Measurements from ENCODE around the gene CNOT3. TPM values are rescaled to one million over a fixed set of nuclear protein-coding genes. Genes with fewer than 3 reads are reported as not detected.

Gene CNOT3
- total and polyA plus RNA-seq, 4 donors, result 23.5 to 40.4 (median 28.8) TPM

- Histone ChIP-seq H3K4me3 (no peak overlapping the region), H3K27ac (ENCODE audit: low read depth in 1 of 2, low read length in 1 of 2) (no peak overlapping the region), H3K36me3 (ENCODE audit: control insufficient read depth in 4 of 4, insufficient read depth in 4 of 4, low read length in 4 of 4) (peaks cover 0 to 21% (median 15%) of the 10 kb centered on the region in 4 donors), H3K9ac (ENCODE audit: insufficient read depth in 1 of 2, low read length in 2 of 2) (no peak overlapping the region), H3K9me3 (ENCODE audit: control insufficient read depth in 4 of 4, insufficient read depth in 3 of 4, low read length in 3 of 4) (no peaks in the 10 kb centered on the region), H3K27me3 (ENCODE audit: control insufficient read depth in 3 of 3, insufficient read depth in 3 of 3, low read length in 2 of 3) (no peaks in the 10 kb centered on the region), H3K4me1 (ENCODE audit: control insufficient read depth in 5 of 5, insufficient read depth in 5 of 5, low read length in 5 of 5) (peaks cover under 1 to 12% (median 9%) of the 10 kb centered on the region in 5 donors)
- 75 to 77% methylated on average over 3 of the region's 3 CpGs for WGBS, 2 donors
- no peak for ATAC-seq (ENCODE audit: insufficient read depth, low FRiP score)
- DNase-seq, result no peak
- TF ChIP-seq, protein P1, sequence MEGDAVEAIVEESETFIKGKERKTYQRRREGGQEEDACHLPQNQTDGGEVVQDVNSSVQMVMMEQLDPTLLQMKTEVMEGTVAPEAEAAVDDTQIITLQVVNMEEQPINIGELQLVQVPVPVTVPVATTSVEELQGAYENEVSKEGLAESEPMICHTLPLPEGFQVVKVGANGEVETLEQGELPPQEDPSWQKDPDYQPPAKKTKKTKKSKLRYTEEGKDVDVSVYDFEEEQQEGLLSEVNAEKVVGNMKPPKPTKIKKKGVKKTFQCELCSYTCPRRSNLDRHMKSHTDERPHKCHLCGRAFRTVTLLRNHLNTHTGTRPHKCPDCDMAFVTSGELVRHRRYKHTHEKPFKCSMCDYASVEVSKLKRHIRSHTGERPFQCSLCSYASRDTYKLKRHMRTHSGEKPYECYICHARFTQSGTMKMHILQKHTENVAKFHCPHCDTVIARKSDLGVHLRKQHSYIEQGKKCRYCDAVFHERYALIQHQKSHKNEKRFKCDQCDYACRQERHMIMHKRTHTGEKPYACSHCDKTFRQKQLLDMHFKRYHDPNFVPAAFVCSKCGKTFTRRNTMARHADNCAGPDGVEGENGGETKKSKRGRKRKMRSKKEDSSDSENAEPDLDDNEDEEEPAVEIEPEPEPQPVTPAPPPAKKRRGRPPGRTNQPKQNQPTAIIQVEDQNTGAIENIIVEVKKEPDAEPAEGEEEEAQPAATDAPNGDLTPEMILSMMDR (IDR thresholded peaks at IDR 0.05; ENCODE audit: control extremely low read depth, extremely low read depth), result no peak
Measured at GRCh38 chr19:54197121-54197520, 59.6 kb downstream of the CNOT3 start.

GRCh38 chr19:54199401-54199800 is 61.8 kb downstream of the CNOT3 start:
- TF ChIP-seq, protein P1 (IDR thresholded peaks at IDR 0.05; ENCODE audit: control extremely low read depth, extremely low read depth), result no peak
- 89 to 90% methylated on average over 16 of the region's 16 CpGs for WGBS, 2 donors
- H3K36me3 ChIP-seq (ENCODE audit: control insufficient read depth in 4 of 4, insufficient read depth in 4 of 4, low read length in 4 of 4), result peaks cover 11 to 30% (median 21%) of the 10 kb centered on the region in 4 donors
- ATAC-seq (ENCODE audit: insufficient read depth, low FRiP score), result no peak
- no peaks in the 10 kb centered on the region for H3K9me3 ChIP-seq (ENCODE audit: control insufficient read depth in 4 of 4, insufficient read depth in 3 of 4, low read length in 3 of 4)
- no peak overlapping the region for H3K9ac ChIP-seq (ENCODE audit: insufficient read depth in 1 of 2, low read length in 2 of 2)
- no peak for DNase-seq
- H3K27ac ChIP-seq (ENCODE audit: low read depth in 1 of 2, low read length in 1 of 2), result no peak overlapping the region
- peaks cover 0 to 23% (median 18%) of the 10 kb centered on the region in 5 donors for H3K4me1 ChIP-seq (ENCODE audit: control insufficient read depth in 5 of 5, insufficient read depth in 5 of 5, low read length in 5 of 5)
- H3K4me3 ChIP-seq, result no peak overlapping the region
- no peaks in the 10 kb centered on the region for H3K27me3 ChIP-seq (ENCODE audit: control insufficient read depth in 3 of 3, insufficient read depth in 3 of 3, low read length in 2 of 3)

GRCh38 chr19:54201172-54201701 is 63.7 kb downstream of the CNOT3 start:
- peaks cover 2 to 23% (median 18%) of the 10 kb centered on the region in 5 donors for H3K4me1 ChIP-seq (ENCODE audit: control insufficient read depth in 5 of 5, insufficient read depth in 5 of 5, low read length in 5 of 5)
- H3K27ac ChIP-seq (ENCODE audit: low read depth in 1 of 2, low read length in 1 of 2), result peak overlapping the region; percentile 97
- TF ChIP-seq, protein P1 (IDR thresholded peaks at IDR 0.05; ENCODE audit: control extremely low read depth, extremely low read depth), result no peak
- H3K9ac ChIP-seq (ENCODE audit: insufficient read depth in 1 of 2, low read length in 2 of 2), result peak overlapping the region; percentile 85 to 97
- H3K36me3 ChIP-seq (ENCODE audit: control insufficient read depth in 4 of 4, insufficient read depth in 4 of 4, low read length in 4 of 4), result peaks cover 21 to 45% (median 29%) of the 10 kb centered on the region in 4 donors
- H3K4me3 ChIP-seq, result peak overlapping the region; percentile 77
- 3 to 4% methylated on average over 28 of the region's 28 CpGs for WGBS, 2 donors
- DNase-seq, result no peak
- ATAC-seq (ENCODE audit: insufficient read depth, low FRiP score), result no peak
- no peaks in the 10 kb centered on the region for H3K27me3 ChIP-seq (ENCODE audit: control insufficient read depth in 3 of 3, insufficient read depth in 3 of 3, low read length in 2 of 3)
- H3K9me3 ChIP-seq (ENCODE audit: control insufficient read depth in 4 of 4, insufficient read depth in 3 of 4, low read length in 3 of 4), result no peaks in the 10 kb centered on the region

DNA sequence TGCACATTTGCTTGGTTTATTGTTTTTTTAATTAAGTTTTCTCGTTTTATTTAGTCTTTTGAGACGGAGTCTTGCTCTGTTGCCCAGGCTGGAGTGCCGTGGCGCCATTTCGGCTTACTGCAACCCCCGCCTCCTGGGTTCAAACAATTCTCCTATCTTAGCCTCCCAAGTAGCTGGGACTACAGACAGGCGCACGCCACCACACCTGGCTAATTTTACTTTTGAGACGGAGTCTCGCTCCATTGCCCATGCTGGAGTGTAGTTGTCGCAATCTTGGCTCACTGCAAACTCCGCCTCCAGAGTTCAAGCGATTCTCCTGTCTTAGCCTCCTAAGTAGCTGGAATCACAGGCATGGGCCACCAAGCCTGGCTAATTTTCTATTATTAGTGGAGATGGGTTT is 64.4 kb downstream of the CNOT3 start:
- Histone ChIP-seq H3K36me3 (ENCODE audit: control insufficient read depth in 4 of 4, insufficient read depth in 4 of 4, low read length in 4 of 4) (peaks cover 27 to 52% (median 36%) of the 10 kb centered on the region in 4 donors), H3K4me3 (peak overlapping the region; percentile 16), H3K27ac (ENCODE audit: low read depth in 1 of 2, low read length in 1 of 2) (peak overlapping the region in 1 of 2 donors; percentile 5), H3K27me3 (ENCODE audit: control insufficient read depth in 3 of 3, insufficient read depth in 3 of 3, low read length in 2 of 3) (no peaks in the 10 kb centered on the region), H3K9ac (ENCODE audit: insufficient read depth in 1 of 2, low read length in 2 of 2) (peak overlapping the region; percentile 72 to 85), H3K4me1 (ENCODE audit: control insufficient read depth in 5 of 5, insufficient read depth in 5 of 5, low read length in 5 of 5) (peaks cover 9 to 24% (median 18%) of the 10 kb centered on the region in 5 donors), H3K9me3 (ENCODE audit: control insufficient read depth in 4 of 4, insufficient read depth in 3 of 4, low read length in 3 of 4) (no peaks in the 10 kb centered on the region)
- ATAC-seq (ENCODE audit: insufficient read depth, low FRiP score) (no peak), DNase-seq (no peak)
- WGBS, 2 donors, result 66 to 69% methylated on average over 13 of the region's 13 CpGs
- TF ChIP-seq, protein P1 (IDR thresholded peaks at IDR 0.05; ENCODE audit: control extremely low read depth, extremely low read depth), result no peak
